HG03457 (cell line): Measurements from ENCODE around the gene PPRC1.
A peak's percentile ranks its signal among the peaks of the same experiment; 100 is the strongest.

Experiments used
- ATAC-seq: cut with Tn5 transposase; IDR thresholded peaks from one replicate; pipeline ENCODE4 v1.9.1; 2021; ENCODE audit warnings: moderate number of reproducible peaks; ENCODE audit not compliant: unreplicated experiment

PPRC1 gene

GRCh38 chr10:102132563-102133372, at the start of gene PPRC1:
Gene PPRC1 (plus strand): TSS chr10:102133040. CDS start chr10:102133069, 29 bp downstream.
- ATAC-seq = peak; percentile 89

- ATAC-seq = no peak
Measured at GRCh38 chr10:102083541-102083940, 49.3 kb upstream of the PPRC1 start.

GRCh38 chr10:102085336-102085735, 47.5 kb upstream of the PPRC1 start:
- no peak for ATAC-seq

GRCh38 chr10:102086196-102086595, 46.6 kb upstream of the PPRC1 start:
- no peak for ATAC-seq

GRCh38 chr10:102090772-102091171, 42.1 kb upstream of the PPRC1 start:
- ATAC-seq = no peak

GRCh38 chr10:102096449-102096848, 36.4 kb upstream of the PPRC1 start:
- ATAC-seq = no peak

- no peak for ATAC-seq
Measured at GRCh38 chr10:102101152-102101551, 31.7 kb upstream of the PPRC1 start.

GRCh38 chr10:102102421-102102820, 30.4 kb upstream of the PPRC1 start:
- no peak for ATAC-seq

GRCh38 chr10:102106998-102107397, 25.8 kb upstream of the PPRC1 start:
- no peak for ATAC-seq

- no peak for ATAC-seq
Measured at GRCh38 chr10:102109166-102110116, 23.4 kb upstream of the PPRC1 start.

GRCh38 chr10:102111276-102111675, 21.6 kb upstream of the PPRC1 start:
- ATAC-seq = no peak

GRCh38 chr10:102112210-102112817, 20.5 kb upstream of the PPRC1 start:
- no peak for ATAC-seq

GRCh38 chr10:102113261-102113955, 19.4 kb upstream of the PPRC1 start:
- no peak for ATAC-seq

- ATAC-seq = no peak
Measured at GRCh38 chr10:102113956-102114857, 18.6 kb upstream of the PPRC1 start.

GRCh38 chr10:102114861-102115618, 17.8 kb upstream of the PPRC1 start:
- ATAC-seq = peak; percentile 42

- no peak for ATAC-seq
Measured at GRCh38 chr10:102115775-102116174, 17.1 kb upstream of the PPRC1 start.

- ATAC-seq = no peak
Measured at GRCh38 chr10:102116656-102117055, 16.2 kb upstream of the PPRC1 start.

GRCh38 chr10:102117391-102118159, 15.3 kb upstream of the PPRC1 start:
- no peak for ATAC-seq
